Panc1 (cell line): ENCODE data around the gene AMZ1. TPM values are rescaled to one million over a fixed set of nuclear protein-coding genes. Genes with fewer than 3 reads are reported as not detected.
"Not testable (repeated sequence)": the region's sequence is repeated elsewhere in the genome, so short reads cannot be mapped to it uniquely, and the experiment has no call there.

Experiments used
- ATAC-seq: fragments of 200-7000 bp; cut with Tn5 transposase; 2 replicates; pipeline ENCODE4 v1.9.1; 2020; ENCODE audit warnings: mild to moderate bottlenecking, moderate library complexity
- BruUV-seq: library from RNA; stranded (reverse); fragments of 400-500 nt; replicated peaks from 2 replicates; lab custom pipeline; 2021; lab: Mats Ljungman, UMichigan
- CTCF ChIA-PET: fragments of 300-600 bp; sonication (Branson Sonifier 250); formaldehyde crosslinking; loops from one replicate; lab custom pipeline; 2022; ENCODE audit warnings: antibody characterized with exemption; lab: Charles Lee
- POLR2A ChIA-PET: fragments of 300-600 bp; sonication (Branson Sonifier 250); formaldehyde crosslinking; loops from one replicate; lab custom pipeline; 2022; ENCODE audit warnings: antibody characterized with exemption; lab: Charles Lee
- DNase-seq: peaks from one replicate; pipeline ENCODE4 v3.0.0-alpha.2; 2010; ENCODE audit warnings: low read depth, low spot score
- H3K27ac ChIP-seq: 2 replicates; pipeline ENCODE4 v1.5.1; 2011; ENCODE audit warnings: mild to moderate bottlenecking, low read length, inconsistent platforms
- H3K27me3 ChIP-seq: fragments of 200-500 bp; sonication (Bioruptor generic); 2 replicates; pipeline ENCODE4 v1.6.0; 2014; ENCODE audit warnings: low read length, inconsistent platforms; ENCODE audit not compliant: control insufficient read depth, insufficient read depth
- H3K36me3 ChIP-seq: fragments of 200-500 bp; sonication (Bioruptor generic); 2 replicates; pipeline ENCODE4 v1.5.1; 2014; ENCODE audit warnings: inconsistent platforms, mild to moderate bottlenecking, low read length, moderate library complexity; ENCODE audit not compliant: control insufficient read depth, insufficient read depth
- H3K4me1 ChIP-seq: 2 replicates; pipeline ENCODE4 v1.5.1; 2011; ENCODE audit warnings: inconsistent platforms, mild to moderate bottlenecking, low read length, moderate library complexity; ENCODE audit not compliant: control insufficient read depth, insufficient read depth
- H3K4me3 ChIP-seq, 2 experiments: 2 replicates each; pipeline ENCODE4 v1.5.1; 2011 to 2012; ENCODE audit warnings: low read depth in 2 of 2, low read length in 2 of 2, mild to moderate bottlenecking in 2 of 2, inconsistent platforms in 1 of 2, moderate library complexity in 1 of 2
- H3K9me3 ChIP-seq: fragments of 200-500 bp; sonication (Bioruptor generic); 2 replicates; pipeline ENCODE4 v1.5.1; 2014; ENCODE audit warnings: low read depth, mild to moderate bottlenecking, inconsistent platforms, low read length, moderate library complexity; ENCODE audit not compliant: control insufficient read depth, insufficient read depth
- CTCF ChIP-seq: fragments of 450-650 bp; IDR thresholded peaks from 2 replicates; pipeline ENCODE4 v1.5.1; 2017; ENCODE audit warnings: mild to moderate bottlenecking
- POLR2AphosphoS5 ChIP-seq: IDR thresholded peaks from 2 replicates; pipeline ENCODE4 v1.6.1; 2012; ENCODE audit warnings: mild to moderate bottlenecking, low read depth, low read length, moderate library complexity
- REST ChIP-seq, 2 experiments: IDR thresholded peaks; 2 replicates each; pipeline ENCODE4 v1.6.1; 2011 to 2012; ENCODE audit warnings: low read depth in 2 of 2, control low read depth in 1 of 2, low read length in 1 of 2, mild to moderate bottlenecking in 1 of 2, moderate library complexity in 1 of 2; ENCODE audit not compliant: insufficient read depth in 1 of 2
- SIN3A ChIP-seq: IDR thresholded peaks from 2 replicates; pipeline ENCODE4 v1.6.1; 2012; ENCODE audit warnings: low read depth, mild to moderate bottlenecking, low read length, moderate library complexity, borderline replicate concordance; ENCODE audit not compliant: insufficient read depth
- TCF7L2 ChIP-seq: IDR thresholded peaks from 2 replicates; pipeline ENCODE4 v1.6.1; 2011; ENCODE audit warnings: mild to moderate bottlenecking, low read depth, low read length, inconsistent platforms
- in situ Hi-C: cut with HindIII; loops from 2 replicates; pipeline ENCODE4 v1.10.0; 2016; ENCODE audit warnings: low sequenced_read_pairs, low pct_unique_long_range_greater_than_20kb
- intact Hi-C: fragments of 100-400 bp; cut with micrococcal nuclease; formaldehyde crosslinking; loops from one replicate; pipeline ENCODE4 v1.10.0; 2022; ENCODE audit not compliant: unreplicated experiment
- total RNA-seq: library from RNA; stranded (reverse); gene quantifications from one replicate; pipeline ENCODE4 v1.2.1, GENCODE V29; 2021; ENCODE audit not compliant: unreplicated experiment

The AMZ1 gene
- total RNA-seq, 1 experiment from 2014 or later, result 0.57 TPM

DNA sequence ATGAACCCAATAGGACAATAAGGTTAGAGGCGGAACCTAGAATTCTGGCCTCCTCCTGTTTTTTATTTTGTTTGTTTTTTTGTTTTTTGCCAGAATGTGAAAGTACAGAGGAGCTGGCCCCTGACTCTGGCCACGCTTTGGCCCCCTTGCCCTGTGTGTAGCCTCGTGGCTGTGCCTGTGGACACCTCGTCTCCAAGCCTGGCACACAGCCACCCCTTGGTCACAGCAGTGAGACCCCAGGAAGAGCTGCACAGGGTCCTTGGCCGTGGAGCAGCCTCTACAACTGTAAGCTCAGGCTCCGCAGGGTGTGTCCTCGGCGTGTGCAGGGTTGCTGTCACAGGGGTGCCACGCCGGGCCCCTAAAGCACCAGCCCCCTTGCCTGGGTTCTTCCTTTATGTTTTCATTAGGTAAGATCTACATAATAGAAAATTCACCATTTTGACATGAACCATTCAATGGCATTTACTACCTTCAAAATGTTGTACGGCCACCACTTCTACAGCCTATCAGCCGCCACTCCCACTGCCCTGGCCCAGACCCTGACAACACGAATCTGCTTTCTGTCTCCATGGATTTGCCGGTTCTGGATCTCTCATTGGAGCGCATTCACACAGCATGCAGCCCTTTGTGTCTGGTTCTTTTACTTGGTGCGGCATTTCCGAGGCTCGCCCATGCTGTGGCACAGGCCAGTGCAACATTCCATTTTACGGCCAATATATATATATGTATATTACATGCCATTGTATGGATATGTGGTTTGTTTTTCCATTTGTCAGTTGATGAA, 51.0 kb downstream of the AMZ1 start:
- no TSS peak for BruUV-seq
- intact Hi-C loops, result no loop called here
- TF ChIP-seq POLR2AphosphoS5 (no peak), SIN3A (no peak), REST (IDR thresholded peaks at IDR 0.05; ENCODE audit: insufficient read depth in 1 of 2, low read depth in 2 of 2, low read length in 1 of 2) (no peak), TCF7L2 (no peak), CTCF (no peak)

DNA sequence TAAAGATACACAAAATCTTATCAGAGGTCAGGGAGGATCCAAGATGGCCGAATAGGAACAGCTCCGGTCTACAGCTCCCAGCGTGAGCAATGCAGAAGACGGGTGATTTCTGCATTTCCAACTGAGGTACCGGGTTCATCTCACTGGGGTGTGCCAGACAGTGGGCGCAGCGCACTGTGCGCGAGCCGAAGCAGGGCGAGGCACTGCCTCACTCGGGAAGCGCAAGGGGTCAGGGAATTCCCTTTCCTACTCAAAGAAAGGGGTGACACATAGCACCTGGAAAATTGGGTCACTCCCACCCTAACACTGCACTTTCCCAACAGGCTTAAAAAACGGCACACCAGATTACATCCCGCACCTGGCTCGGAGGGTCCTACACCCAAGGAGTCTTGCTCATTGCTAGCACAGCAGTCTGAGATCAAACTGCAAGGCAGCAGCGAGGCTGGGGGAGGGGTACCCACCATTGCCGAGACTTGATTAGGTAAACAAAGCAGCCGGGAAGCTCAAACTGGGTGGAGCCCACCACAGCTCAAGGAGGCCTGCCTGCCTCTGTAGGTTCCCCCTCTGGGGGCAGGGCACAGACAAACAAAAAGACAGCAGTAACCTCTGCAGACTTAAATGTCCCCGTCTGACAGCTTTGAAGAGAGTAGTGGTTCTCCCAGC, 55.7 kb downstream of the AMZ1 start:
- H3K36me3 ChIP-seq, H3K27me3 ChIP-seq, H3K9me3 ChIP-seq, H3K27ac ChIP-seq, POLR2A ChIA-PET, intact Hi-C loops, in situ Hi-C loops, DNase-seq, ATAC-seq, BruUV-seq, CTCF ChIA-PET, H3K4me3 ChIP-seq, H3K4me1 ChIP-seq: not testable (repeated sequence)

More for the DNA sequence above, 51.0 kb downstream of the AMZ1 start:
- ChIA-PET CTCF (no interaction called here), POLR2A (no interaction called here)
- H3K4me1 ChIP-seq, result peaks cover 4% of the 10 kb centered on the region; the same call in 1 of the 2 replicates
- H3K27ac ChIP-seq, result no peak overlapping the region
- DNase-seq (no peak), ATAC-seq (no peak)
- in situ Hi-C loops, result no loop called here
- H3K36me3 ChIP-seq, result no peaks in the 10 kb centered on the region
- H3K9me3 ChIP-seq, result no peaks in the 10 kb centered on the region
- H3K27me3 ChIP-seq, result no peaks in the 10 kb centered on the region
- H3K4me3 ChIP-seq, result no peak overlapping the region

DNA sequence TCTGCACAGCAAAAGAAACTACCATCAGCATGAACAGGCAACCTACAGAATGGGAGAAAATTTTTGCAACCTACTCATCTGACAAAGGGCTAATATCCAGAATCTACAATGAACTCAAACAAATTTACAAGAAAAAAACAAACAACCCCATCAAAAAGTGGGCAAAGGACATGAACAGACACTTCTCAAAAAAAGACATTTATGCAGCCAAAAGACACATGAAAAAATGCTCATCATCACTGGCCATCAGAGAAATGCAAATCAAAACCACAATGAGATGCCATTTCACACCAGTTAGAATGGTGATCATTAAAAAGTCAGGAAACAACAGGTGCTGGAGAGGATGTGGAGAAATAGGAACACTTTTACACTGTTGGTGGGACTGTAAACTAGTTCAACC, 60.7 kb downstream of the AMZ1 start:
- peaks cover 15% of the 10 kb centered on the region for H3K4me1 ChIP-seq
- H3K9me3 ChIP-seq, BruUV-seq, POLR2A ChIA-PET, CTCF ChIA-PET, H3K4me3 ChIP-seq, DNase-seq, H3K27me3 ChIP-seq, intact Hi-C loops, ATAC-seq, in situ Hi-C loops, H3K27ac ChIP-seq, H3K36me3 ChIP-seq: not testable (repeated sequence)
